Erythroblast (primary cell): ENCODE measurements around the gene DSCAM.

Experiments
- GATA1 ChIP-seq: IDR thresholded peaks from 2 replicates; pipeline ENCODE4 v1.6.1; 2011; ENCODE audit warnings: low read depth, mild to moderate bottlenecking, control low read depth, low read length, moderate library complexity
- POLR2A ChIP-seq: IDR thresholded peaks from 2 replicates; pipeline ENCODE4 v1.6.1; 2011; ENCODE audit warnings: mild to moderate bottlenecking, low read length

DNA sequence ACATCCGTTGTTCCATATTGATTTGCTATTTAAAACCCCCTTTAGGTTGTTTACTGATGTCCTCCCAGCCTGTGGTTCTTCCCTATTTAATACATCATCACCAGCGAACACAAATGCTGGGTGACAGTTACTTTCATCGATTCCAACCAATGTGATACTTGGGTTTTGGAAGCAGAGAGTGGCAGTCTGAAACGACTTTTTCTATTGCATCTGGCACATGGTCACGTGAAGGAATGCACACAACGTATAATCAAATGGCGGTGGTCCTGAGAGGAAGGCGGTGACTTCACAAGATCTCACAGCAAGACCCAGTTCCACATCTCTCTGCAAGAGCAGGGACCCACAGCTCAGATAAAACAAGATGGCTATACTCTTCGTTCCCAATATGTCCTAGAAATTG, 213.9 kb downstream of the DSCAM start:
- TF ChIP-seq POLR2A, result no peak
- no peak for TF ChIP-seq GATA1
